SK-N-SH treated with all-trans-retinoic acid at 6 μM for 48 hours (cell line): Measurements from ENCODE around the gene TMEM229A.

Experiments
- ARNTL ChIP-seq: fragments of 450-650 bp; formaldehyde crosslinking; IDR thresholded peaks from 2 replicates; pipeline ENCODE4 v1.5.0; 2020; ENCODE audit warnings: low read depth, mild to moderate bottlenecking, moderate library complexity, borderline replicate concordance
- BACH2 ChIP-seq: fragments of 250-450 bp; sonication (Bioruptor Pico); IDR thresholded peaks from 2 replicates; pipeline ENCODE4 v1.9.0; 2021; ENCODE audit warnings: mild to moderate bottlenecking, borderline replicate concordance
- ESRRG ChIP-seq: fragments of 250-450 bp; sonication (Bioruptor Pico); IDR thresholded peaks from 2 replicates; pipeline ENCODE4 v1.6.1; 2021; ENCODE audit warnings: mild to moderate bottlenecking
- ISL1 ChIP-seq: fragments of 250-450 bp; sonication (Bioruptor Pico); IDR thresholded peaks from 2 replicates; pipeline ENCODE4 v2.1.2; 2022; ENCODE audit warnings: mild to moderate bottlenecking, moderate library complexity
- OSR1 ChIP-seq: fragments of 250-450 bp; sonication (Bioruptor Pico); IDR thresholded peaks from 2 replicates; pipeline ENCODE4 v1.8.0; 2022; ENCODE audit warnings: moderate library complexity, mild to moderate bottlenecking, inconsistent platforms
- RARB ChIP-seq: fragments of 250-450 bp; sonication (Bioruptor Pico); IDR thresholded peaks from 2 replicates; pipeline ENCODE4 v1.8.0; 2021; ENCODE audit warnings: mild to moderate bottlenecking, moderate library complexity
- ZFP3 ChIP-seq: fragments of 250-450 bp; sonication (Bioruptor Pico); IDR thresholded peaks from 2 replicates; pipeline ENCODE4 v1.5.0; 2020; ENCODE audit warnings: mild to moderate bottlenecking, moderate library complexity
- ZFP30 ChIP-seq: fragments of 450-650 bp; formaldehyde crosslinking; IDR thresholded peaks from 2 replicates; pipeline ENCODE4 v1.5.0; 2022; ENCODE audit warnings: mild to moderate bottlenecking, moderate library complexity
- ZNF70 ChIP-seq: fragments of 450-650 bp; formaldehyde crosslinking; IDR thresholded peaks from 2 replicates; pipeline ENCODE4 v1.5.0; 2020; ENCODE audit warnings: mild to moderate bottlenecking, moderate library complexity
- ZNF8 ChIP-seq: fragments of 450-650 bp; formaldehyde crosslinking; IDR thresholded peaks from 2 replicates; pipeline ENCODE4 v1.5.0; 2020; ENCODE audit warnings: mild to moderate bottlenecking, moderate library complexity
- TF ChIP-seq, protein P1 (sequence below): fragments of 250-450 bp; sonication (Bioruptor Pico); IDR thresholded peaks from 2 replicates; pipeline ENCODE4 v1.8.0; 2020; ENCODE audit warnings: mild to moderate bottlenecking, moderate library complexity, borderline replicate concordance
- TF ChIP-seq, protein P2 (sequence below): fragments of 250-450 bp; sonication (Bioruptor Pico); IDR thresholded peaks from 2 replicates; pipeline ENCODE4 v1.5.1; 2020; ENCODE audit warnings: low read depth, mild to moderate bottlenecking, moderate library complexity
- TF ChIP-seq, protein P3 (sequence below): fragments of 250-450 bp; sonication (Bioruptor Pico); IDR thresholded peaks from 2 replicates; pipeline ENCODE4 v1.8.0; 2021; ENCODE audit warnings: low read depth, mild to moderate bottlenecking, moderate library complexity, borderline replicate concordance
- TF ChIP-seq, protein P4 (sequence below): fragments of 250-450 bp; sonication (Bioruptor Pico); IDR thresholded peaks from 2 replicates; pipeline ENCODE4 v1.5.0; 2020; ENCODE audit warnings: mild to moderate bottlenecking, moderate library complexity

DNA sequence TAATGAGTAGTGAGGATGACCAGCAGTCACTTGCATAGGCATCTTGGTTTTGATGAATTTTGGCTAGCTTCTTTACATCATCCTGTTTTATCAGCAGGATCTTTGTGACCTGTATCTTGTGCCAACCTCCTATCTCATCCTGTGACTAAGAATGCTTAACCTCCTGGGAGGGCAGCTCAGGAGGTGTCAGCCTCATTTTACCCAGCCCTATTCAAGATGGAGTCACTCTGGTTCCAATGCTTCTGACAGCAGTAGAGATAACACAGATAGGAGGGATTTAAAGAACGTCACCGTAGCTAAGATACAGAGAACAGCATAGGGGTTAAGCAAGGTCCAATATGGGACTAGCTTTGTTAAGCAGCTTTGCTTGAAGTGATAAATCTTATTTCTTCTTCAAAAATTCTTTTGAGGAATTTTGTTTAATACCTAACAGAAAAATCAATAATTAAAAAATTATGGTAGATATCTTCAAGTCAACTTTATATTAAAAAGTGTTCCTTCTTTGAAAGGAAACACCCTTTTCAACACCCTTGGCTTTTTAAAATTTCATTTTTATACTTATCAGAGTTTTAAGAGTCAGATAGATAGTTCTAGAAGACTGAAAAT is 39.9 kb downstream of the TMEM229A start:
- TF ChIP-seq ZFP30 (CRISPR knock-in tag) = no peak
- TF ChIP-seq ARNTL (CRISPR knock-in tag) = no peak
- TF ChIP-seq RARB = no peak
- TF ChIP-seq ESRRG = no peak
- TF ChIP-seq ZNF70 (CRISPR knock-in tag) = no peak
- no peak for TF ChIP-seq OSR1 (CRISPR knock-in tag)
- TF ChIP-seq, protein P1, sequence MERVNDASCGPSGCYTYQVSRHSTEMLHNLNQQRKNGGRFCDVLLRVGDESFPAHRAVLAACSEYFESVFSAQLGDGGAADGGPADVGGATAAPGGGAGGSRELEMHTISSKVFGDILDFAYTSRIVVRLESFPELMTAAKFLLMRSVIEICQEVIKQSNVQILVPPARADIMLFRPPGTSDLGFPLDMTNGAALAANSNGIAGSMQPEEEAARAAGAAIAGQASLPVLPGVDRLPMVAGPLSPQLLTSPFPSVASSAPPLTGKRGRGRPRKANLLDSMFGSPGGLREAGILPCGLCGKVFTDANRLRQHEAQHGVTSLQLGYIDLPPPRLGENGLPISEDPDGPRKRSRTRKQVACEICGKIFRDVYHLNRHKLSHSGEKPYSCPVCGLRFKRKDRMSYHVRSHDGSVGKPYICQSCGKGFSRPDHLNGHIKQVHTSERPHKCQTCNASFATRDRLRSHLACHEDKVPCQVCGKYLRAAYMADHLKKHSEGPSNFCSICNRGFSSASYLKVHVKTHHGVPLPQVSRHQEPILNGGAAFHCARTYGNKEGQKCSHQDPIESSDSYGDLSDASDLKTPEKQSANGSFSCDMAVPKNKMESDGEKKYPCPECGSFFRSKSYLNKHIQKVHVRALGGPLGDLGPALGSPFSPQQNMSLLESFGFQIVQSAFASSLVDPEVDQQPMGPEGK (CRISPR knock-in tag) = no peak
- TF ChIP-seq, protein P2, sequence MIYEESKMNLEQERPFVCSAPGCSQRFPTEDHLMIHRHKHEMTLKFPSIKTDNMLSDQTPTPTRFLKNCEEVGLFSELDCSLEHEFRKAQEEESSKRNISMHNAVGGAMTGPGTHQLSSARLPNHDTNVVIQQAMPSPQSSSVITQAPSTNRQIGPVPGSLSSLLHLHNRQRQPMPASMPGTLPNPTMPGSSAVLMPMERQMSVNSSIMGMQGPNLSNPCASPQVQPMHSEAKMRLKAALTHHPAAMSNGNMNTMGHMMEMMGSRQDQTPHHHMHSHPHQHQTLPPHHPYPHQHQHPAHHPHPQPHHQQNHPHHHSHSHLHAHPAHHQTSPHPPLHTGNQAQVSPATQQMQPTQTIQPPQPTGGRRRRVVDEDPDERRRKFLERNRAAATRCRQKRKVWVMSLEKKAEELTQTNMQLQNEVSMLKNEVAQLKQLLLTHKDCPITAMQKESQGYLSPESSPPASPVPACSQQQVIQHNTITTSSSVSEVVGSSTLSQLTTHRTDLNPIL (CRISPR knock-in tag) = no peak
- TF ChIP-seq BACH2 (CRISPR knock-in tag) = no peak
- no peak for TF ChIP-seq ISL1 (CRISPR knock-in tag)
- TF ChIP-seq, protein P3, sequence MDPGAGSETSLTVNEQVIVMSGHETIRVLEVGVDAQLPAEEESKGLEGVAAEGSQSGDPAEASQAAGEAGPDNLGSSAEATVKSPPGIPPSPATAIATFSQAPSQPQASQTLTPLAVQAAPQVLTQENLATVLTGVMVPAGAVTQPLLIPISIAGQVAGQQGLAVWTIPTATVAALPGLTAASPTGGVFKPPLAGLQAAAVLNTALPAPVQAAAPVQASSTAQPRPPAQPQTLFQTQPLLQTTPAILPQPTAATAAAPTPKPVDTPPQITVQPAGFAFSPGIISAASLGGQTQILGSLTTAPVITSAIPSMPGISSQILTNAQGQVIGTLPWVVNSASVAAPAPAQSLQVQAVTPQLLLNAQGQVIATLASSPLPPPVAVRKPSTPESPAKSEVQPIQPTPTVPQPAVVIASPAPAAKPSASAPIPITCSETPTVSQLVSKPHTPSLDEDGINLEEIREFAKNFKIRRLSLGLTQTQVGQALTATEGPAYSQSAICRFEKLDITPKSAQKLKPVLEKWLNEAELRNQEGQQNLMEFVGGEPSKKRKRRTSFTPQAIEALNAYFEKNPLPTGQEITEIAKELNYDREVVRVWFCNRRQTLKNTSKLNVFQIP (CRISPR knock-in tag) = no peak
- TF ChIP-seq, protein P4, sequence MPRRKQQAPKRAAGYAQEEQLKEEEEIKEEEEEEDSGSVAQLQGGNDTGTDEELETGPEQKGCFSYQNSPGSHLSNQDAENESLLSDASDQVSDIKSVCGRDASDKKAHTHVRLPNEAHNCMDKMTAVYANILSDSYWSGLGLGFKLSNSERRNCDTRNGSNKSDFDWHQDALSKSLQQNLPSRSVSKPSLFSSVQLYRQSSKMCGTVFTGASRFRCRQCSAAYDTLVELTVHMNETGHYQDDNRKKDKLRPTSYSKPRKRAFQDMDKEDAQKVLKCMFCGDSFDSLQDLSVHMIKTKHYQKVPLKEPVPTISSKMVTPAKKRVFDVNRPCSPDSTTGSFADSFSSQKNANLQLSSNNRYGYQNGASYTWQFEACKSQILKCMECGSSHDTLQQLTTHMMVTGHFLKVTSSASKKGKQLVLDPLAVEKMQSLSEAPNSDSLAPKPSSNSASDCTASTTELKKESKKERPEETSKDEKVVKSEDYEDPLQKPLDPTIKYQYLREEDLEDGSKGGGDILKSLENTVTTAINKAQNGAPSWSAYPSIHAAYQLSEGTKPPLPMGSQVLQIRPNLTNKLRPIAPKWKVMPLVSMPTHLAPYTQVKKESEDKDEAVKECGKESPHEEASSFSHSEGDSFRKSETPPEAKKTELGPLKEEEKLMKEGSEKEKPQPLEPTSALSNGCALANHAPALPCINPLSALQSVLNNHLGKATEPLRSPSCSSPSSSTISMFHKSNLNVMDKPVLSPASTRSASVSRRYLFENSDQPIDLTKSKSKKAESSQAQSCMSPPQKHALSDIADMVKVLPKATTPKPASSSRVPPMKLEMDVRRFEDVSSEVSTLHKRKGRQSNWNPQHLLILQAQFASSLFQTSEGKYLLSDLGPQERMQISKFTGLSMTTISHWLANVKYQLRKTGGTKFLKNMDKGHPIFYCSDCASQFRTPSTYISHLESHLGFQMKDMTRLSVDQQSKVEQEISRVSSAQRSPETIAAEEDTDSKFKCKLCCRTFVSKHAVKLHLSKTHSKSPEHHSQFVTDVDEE (CRISPR knock-in tag) = no peak
- no peak for TF ChIP-seq ZFP3 (CRISPR knock-in tag)
- TF ChIP-seq ZNF8 (CRISPR knock-in tag) = no peak
